IPS DF 19.7 (cell line): ENCODE results near the gene XRCC1.
"Not testable (repeated sequence)": the region's sequence is repeated elsewhere in the genome, so short reads cannot be mapped to it uniquely, and the experiment has no call there.

Experiments
- DNase-seq: peaks from one replicate; pipeline ENCODE4 v3.0.0-alpha.2; 2013; ENCODE audit warnings: low read depth, low spot score

The XRCC1 gene

DNA sequence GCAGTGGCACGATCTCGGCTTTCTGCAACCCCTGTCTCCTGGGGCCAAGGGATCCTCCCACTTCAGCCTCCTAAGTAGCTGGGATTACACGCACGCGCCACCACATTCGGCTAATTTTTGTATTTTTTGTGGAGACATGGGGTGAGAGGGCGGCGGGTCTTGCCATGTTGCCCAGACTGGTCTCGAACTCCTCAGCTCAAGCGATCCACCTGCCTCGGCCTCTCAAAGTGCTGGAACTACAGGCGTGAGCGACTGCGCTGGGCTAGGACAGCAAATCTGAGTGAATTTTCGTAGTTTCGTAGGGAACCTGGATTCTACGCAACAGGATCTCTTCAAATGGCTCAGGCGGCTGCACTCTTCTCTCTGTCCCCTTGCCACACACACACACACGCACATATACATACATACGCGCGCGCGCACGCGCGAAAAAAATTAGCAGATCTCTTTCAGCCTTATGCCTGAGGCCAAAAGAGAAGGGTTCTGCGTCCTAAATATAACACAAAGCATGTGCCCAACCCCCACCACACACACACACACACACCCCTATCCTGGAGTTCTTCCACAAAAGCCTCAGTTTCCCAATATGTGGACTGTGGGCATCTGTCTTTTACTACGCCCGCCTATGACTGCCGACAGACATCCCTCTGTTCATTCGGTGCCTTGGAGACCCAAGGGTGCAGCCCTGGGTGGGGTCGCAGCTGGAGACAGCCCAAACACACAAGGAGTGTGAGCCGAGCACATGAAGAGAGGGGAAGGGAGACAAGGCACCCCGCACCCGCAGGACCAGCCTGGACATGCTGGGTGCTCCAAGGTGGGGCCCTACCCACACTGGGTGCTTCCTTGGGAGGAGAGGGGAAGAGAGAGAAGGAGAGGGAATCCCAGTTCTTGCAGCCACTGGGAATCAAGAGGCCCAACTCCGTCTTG lies 890 bp upstream of the XRCC1 start:
- DNase-seq: no peak

DNA sequence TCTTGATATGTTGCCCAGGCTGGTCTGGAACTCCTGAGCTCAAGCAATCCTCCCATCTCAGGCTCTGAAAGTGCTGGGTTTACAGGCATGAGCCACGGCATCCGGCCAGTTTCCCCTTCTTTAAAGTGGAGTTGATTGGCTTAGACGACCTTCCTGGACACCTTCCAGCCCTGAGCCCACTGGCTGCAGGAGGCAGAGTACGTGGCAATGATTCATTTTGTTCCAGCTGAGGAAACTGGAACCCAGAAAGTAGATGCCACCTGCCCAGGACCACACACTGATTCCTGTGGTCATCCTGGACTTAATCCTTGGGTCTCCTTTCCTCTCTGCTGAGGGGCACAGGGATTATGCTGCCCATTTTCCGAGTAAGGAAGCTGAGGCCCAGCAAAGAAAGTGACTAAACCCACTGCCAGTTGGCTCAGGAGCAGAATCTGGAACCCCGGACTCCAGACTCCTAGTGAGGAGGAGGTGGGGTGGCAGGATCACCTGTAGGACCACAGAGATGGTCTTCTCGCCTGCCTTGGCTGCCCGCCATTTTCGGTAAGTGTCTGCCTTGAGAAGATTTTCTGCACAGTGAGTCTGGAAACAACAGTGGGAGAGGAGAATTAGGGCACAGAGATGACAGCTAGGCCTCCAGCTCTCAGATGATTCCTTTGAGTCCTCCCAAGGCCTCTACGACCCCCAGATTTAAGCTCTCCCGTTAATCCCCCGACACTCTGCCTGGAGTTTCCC lies 737 bp downstream of the XRCC1 start:
- DNase-seq: no peak

DNA sequence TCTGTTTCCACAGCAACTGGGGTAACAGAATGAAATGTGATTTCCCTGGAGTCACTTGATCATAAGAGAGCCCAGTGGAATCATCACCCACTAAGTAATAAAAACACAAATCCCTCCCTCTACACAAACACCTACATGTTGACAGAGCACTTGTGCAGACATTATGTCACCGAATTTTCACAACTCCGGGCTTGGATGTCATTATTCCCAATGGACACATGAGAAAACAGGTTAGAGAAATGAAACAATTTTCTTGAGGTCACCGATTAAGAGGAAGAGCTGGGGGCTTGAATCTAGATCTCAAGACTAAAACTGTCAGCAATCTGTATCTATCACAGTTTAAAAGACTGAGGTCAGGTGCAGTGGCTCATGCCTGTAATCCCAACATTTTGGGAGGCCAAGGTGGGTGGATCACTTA lies 3.1 kb downstream of the XRCC1 start:
- DNase-seq: no peak

- no peak for DNase-seq
These were observed 5.0 kb downstream of the XRCC1 start for GRCh38 chr19:43570174-43570791.

DNA sequence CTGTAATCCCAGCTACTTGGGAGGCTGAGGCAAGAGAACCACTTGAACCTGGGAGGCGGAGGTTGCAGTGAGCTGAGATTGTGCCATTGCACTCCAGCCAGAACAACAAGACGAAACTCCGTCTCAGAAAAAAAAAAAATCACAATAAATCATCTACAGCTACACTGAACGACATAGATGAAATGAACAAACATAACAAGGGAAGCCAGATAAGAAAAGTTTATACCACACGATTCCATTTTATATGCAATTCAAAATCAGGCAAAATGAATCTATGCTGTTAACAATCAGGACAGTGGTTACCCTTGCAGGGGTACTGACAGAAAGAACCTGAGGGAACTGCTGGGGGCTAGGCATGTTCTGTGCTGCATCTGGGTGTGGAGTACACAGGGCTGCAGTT lies 5.7 kb downstream of the XRCC1 start:
- DNase-seq: no peak

DNA sequence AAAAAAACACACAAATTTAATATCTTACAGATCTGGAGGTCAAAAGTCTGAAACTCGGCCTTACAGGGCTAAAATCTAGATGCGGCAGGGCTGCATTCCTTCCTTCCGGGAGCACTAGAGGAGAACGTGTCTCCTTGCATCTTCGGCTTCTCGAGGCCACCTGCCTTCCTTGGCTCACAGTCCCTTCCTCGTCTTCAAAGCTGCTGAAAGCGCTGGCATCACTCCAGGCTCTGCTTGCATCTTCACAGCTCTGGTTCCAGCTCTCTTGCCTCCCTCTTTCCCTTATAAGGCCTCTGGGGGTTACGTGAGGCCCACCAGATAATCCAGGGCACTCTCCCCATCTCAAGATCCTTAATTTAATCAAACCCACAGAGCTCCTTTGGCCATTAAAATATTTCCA lies 10.5 kb downstream of the XRCC1 start:
- no peak for DNase-seq

DNA sequence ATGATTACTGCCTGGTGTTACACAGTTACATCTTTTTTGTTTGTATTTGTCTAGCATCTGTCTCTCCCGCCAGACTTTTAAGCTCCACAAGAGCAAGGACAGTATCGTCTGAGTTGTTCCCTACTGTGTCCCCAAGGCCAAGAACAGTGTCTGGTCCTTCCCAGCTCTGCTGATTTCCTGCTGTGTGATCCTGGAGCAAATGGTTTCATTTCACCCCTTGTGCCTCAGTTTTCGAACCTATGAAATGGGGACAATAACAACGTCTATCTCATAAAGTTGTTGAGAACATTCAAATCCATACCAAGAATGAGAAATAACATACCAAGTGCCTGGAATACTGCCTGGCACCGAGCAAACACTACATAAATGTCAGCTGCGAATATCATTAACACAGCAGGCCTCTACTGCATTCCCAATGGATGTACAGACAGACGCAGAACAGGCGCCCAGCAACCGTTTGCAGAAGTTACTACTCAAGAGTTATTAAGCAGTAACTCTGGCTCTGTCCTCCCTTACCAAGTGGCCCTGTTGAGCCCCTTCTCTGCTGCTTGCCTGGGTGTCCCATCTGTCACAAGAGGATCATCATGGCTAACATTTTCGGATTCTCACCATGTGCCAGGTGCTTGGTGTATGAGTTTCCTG lies 11.4 kb downstream of the XRCC1 start:
- no peak for DNase-seq

- DNase-seq: no peak
These were observed 12.6 kb downstream of the XRCC1 start for GRCh38 chr19:43562698-43563241.

- no peak for DNase-seq
These were observed 13.1 kb downstream of the XRCC1 start for GRCh38 chr19:43562226-43562697.

DNA sequence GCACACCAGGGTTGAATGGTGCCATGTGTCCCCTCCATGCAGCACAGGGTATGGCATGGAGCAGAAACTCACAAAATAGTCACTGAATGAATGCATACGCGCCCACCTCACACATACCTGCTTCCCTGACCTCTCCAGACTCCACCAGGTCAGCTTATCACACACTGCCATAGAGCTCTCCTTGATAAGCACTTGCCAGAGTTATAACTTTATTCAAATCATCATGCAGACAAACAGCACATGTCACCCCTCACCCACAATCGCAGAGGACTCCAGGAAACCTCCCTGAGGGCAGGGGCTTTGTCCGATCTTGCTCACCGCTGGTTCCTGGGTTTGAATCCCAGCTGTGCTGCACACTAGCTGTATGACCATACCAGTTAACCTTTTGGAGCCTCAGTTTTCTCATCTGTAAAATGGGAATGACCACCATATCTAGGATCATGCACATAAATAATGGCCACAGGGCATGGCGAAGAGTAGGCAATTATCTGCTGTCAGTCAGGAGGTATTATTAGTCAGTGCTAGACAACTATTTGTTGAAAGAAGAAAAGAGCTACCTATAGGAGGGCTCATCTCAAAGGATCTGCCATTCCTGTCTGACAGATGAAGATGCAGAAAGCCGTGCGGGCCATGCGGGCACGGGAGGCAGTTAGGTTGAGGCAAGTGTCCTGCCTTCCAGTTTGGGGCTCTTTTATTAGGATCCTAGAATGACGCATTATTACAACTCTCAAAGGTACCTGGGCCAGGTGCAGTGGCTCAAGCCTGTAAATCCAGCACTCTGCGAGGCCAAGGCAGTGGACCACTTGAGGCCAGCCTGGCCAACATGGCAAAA lies 14.0 kb downstream of the XRCC1 start:
- no peak for DNase-seq

DNA sequence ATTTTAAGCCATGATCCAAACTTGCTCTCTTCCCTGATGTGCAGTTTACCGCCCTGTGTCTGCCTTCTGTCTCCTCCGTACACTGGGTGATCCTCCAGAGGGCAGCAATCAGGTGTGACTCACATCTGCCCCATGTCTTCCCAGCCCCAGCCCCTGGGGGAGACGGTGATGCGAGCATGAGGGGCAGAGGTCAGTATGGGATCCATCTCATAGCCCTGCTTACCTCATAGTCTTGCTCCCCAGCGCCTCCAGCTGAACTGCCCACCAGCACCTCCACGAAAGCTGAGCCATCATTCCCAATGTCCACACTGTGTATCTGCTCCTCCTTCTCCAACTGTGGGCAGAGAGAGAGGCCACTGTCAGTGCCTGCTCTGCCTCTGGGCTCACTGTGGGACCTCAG lies 14.6 kb downstream of the XRCC1 start:
- DNase-seq: no peak

GRCh38 chr19:43555185-43555770 lies 20.0 kb downstream of the XRCC1 start:
- no peak for DNase-seq

GRCh38 chr19:43554317-43554895 lies 20.9 kb downstream of the XRCC1 start:
- DNase-seq: no peak

DNA sequence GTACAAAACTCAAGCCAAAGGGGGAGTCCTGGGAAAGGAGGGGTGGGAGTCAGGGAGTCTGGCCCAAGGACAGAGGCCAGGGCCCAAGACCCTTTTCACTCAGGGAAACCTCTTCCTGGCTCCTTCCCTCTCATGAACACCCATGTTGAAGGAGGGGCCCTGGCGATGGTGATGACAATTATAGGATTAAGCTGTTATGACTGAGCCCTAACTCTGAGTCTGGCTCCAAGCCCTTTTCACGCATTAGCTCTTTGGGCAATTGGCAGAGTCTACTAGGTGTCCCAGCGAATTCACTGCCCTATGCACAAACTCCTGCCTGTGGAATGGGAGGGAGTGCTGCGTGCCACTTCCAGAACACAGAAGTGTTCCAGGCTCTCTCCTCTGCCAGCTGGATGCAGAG lies 21.7 kb downstream of the XRCC1 start:
- no peak for DNase-seq

- DNase-seq: no peak
These were observed 22.7 kb downstream of the XRCC1 start for GRCh38 chr19:43552616-43553015.

DNA sequence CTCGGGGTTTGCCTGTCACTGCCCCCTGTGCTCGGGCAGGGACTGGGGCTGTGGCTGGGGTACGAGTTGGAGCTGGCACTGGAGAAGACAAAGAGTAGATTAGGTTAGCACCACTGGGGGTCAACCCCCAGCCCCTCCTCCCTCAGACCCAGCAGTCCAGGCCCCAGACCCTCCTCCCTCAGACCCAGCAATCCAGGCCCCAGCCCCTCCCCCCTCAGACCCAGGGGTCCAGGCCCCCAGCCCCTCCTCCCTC lies 23.2 kb downstream of the XRCC1 start:
- DNase-seq: no peak

- no peak for DNase-seq
These were observed 23.7 kb downstream of the XRCC1 start for GRCh38 chr19:43551399-43552197.

DNA sequence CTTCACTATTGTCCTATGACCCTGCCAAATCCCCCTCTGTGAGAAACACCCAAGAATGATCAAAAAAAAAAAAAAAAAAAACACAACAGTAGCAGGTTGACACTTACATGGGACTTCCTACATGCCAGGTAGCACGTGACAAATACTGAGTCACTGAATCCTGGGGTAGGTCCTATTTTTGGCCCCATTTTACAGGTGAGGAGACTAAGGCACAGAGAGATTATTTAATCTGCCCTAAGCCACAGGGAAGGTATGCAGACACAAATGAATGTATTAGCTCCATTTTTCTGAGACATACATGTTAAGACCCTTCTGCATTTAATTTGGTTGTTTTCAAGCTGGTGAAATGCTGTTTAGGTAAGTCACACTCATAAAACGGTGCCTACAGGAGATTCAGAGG lies 26.6 kb downstream of the XRCC1 start:
- no peak for DNase-seq

DNA sequence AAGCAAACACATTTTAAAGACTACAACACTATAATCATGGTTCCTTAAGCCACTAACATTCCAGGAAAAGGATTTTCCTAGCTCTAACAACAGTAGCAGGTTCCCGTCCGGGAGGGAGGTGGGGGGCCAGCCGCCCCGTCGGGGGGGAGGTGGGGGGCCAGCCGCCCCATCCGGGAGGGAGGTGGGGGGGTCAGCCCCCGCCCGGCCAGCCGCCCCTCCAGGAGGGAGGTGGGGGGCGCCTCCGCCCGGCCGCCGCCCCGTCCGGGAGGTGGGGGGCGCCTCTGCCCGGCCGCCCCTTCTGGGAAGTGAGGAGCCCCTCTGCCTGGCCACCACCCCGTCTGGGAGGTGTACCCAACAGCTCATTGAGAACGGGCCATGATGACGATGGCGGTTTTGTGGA lies 27.4 kb downstream of the XRCC1 start:
- not testable (repeated sequence) for DNase-seq
